Aorta (tissue), 5 donors: ENCODE data around the gene SLC16A9. TPM values are rescaled to one million over a fixed set of nuclear protein-coding genes. Genes with fewer than 3 reads are reported as not detected.
"Not testable (repeated sequence)": the region's sequence is repeated elsewhere in the genome, so short reads cannot be mapped to it uniquely, and the experiment has no call there.

ENCODE experiments used
- ATAC-seq: fragments of 200-7000 bp; cut with Tn5 transposase; one replicate; pipeline ENCODE4 v1.9.1; 2022; ENCODE audit warnings: moderate library complexity; ENCODE audit not compliant: low FRiP score
- DNase-seq, 2 donors: peaks; one replicate each; pipeline ENCODE4 v3.0.0-alpha.2; 2020
- H3K27ac ChIP-seq, 2 donors: one replicate each; pipeline ENCODE4 v1.5.1; 2013; ENCODE audit warnings: low read length in 2 of 2, mild to moderate bottlenecking in 2 of 2, moderate library complexity in 2 of 2, control low read depth in 1 of 2, inconsistent platforms in 1 of 2, low read depth in 1 of 2
- H3K27me3 ChIP-seq, 2 donors: one replicate each; pipeline ENCODE4 v1.6.1; 2013; ENCODE audit warnings: control low read depth in 1 of 2, low read length in 1 of 2, mild to moderate bottlenecking in 1 of 2, moderate library complexity in 1 of 2; ENCODE audit not compliant: insufficient read depth in 2 of 2, control insufficient read depth in 1 of 2
- H3K36me3 ChIP-seq, 2 donors: one replicate each; pipeline ENCODE4 v1.6.1; 2013; ENCODE audit warnings: control low read depth in 1 of 2, low read length in 1 of 2, mild to moderate bottlenecking in 1 of 2; ENCODE audit not compliant: insufficient read depth in 2 of 2, control insufficient read depth in 1 of 2
- H3K4me1 ChIP-seq, 2 donors: one replicate each; pipeline ENCODE4 v1.6.1; 2013; ENCODE audit warnings: low read length in 2 of 2, control low read depth in 1 of 2, mild to moderate bottlenecking in 1 of 2, moderate library complexity in 1 of 2; ENCODE audit not compliant: insufficient read depth in 2 of 2, control insufficient read depth in 1 of 2
- H3K4me3 ChIP-seq, 2 donors: one replicate each; pipeline ENCODE4 v1.5.1; 2013; ENCODE audit warnings: low read length in 2 of 2, control low read depth in 1 of 2, mild to moderate bottlenecking in 1 of 2
- H3K9me3 ChIP-seq: one replicate; pipeline ENCODE4 v1.6.1; 2013; ENCODE audit warnings: mild to moderate bottlenecking, low read length; ENCODE audit not compliant: control insufficient read depth
- WGBS, 2 donors: extraction: QIAGEN DNeasy Blood & Tissue Kit; methylation state at CpG; one replicate each; pipeline ENCODE4 v1.1.7; 2013; 5-methylcytosine and 5-hydroxymethylcytosine counted together
- intact Hi-C, 2 donors: fragments of 100-400 bp; cut with DNase I; formaldehyde crosslinking; loops; one replicate each; pipeline versions ENCODE4 v1.14.2 to v1.15.0; 2022
- polyA plus RNA-seq, 2 donors: library from polyadenylated mRNA; stranded (reverse); fragments of 200-250 nt; gene quantifications; one replicate each; pipeline ENCODE4 v1.2.3, GENCODE V29; 2013
- total RNA-seq, 2 donors: library from RNA; stranded (reverse); fragmentation: NEBNext Ultra II Directional; extraction: Animal tissue kit (Norgen Biotek cat#: 25700); gene quantifications; one replicate each; pipeline ENCODE4 v1.2.1, GENCODE V29; 2021
- donor health status: healthy with polysubstance abuse.
- donor health status: Bipolar disorder and iron deficiency.
- donor health status: DM: no; HTN: no; CAD: no.
- donor health status: DM: no; HTN: no; CAD: no.
- donor health status: DM: yes; HTN: yes; CAD: no.

SLC16A9 gene
- total and polyA plus RNA-seq, 4 donors: 0.25 to 3.5 (median 2.3) TPM

- H3K4me3 ChIP-seq, intact Hi-C loops, H3K36me3 ChIP-seq, H3K27ac ChIP-seq, H3K27me3 ChIP-seq, H3K9me3 ChIP-seq, H3K4me1 ChIP-seq, ATAC-seq, DNase-seq: not testable (repeated sequence)
- 82 to 85% methylated on average over 6 of the region's 6 CpGs for WGBS, 2 donors
Observed at GRCh38 chr10:59744762-59745161, 35.1 kb upstream of the SLC16A9 start.

GRCh38 chr10:59744156-59744555, 34.5 kb upstream of the SLC16A9 start:
- H3K9me3 ChIP-seq, H3K4me1 ChIP-seq, ATAC-seq, intact Hi-C loops, H3K27me3 ChIP-seq, H3K36me3 ChIP-seq, DNase-seq, H3K4me3 ChIP-seq, H3K27ac ChIP-seq: not testable (repeated sequence)
- 94 to 97% methylated on average over 29 to 32 of the region's 32 CpGs for WGBS, 2 donors

GRCh38 chr10:59741583-59741982, 31.9 kb upstream of the SLC16A9 start:
- no peak overlapping the region for H3K4me3 ChIP-seq
- ATAC-seq (no peak), DNase-seq (no peak)
- H3K27me3 ChIP-seq: no peaks in the 10 kb centered on the region
- H3K27ac ChIP-seq: no peak overlapping the region
- intact Hi-C loops: no loop called here
- no peaks in the 10 kb centered on the region for H3K36me3 ChIP-seq
- no peaks in the 10 kb centered on the region for H3K9me3 ChIP-seq
- no peaks in the 10 kb centered on the region for H3K4me1 ChIP-seq
- WGBS, 2 donors: 92 to 93% methylated on average over 5 of the region's 5 CpGs

- H3K36me3 ChIP-seq: no peaks in the 10 kb centered on the region
- DNase-seq (no peak), ATAC-seq (no peak)
- H3K4me1 ChIP-seq: no peaks in the 10 kb centered on the region
- no peaks in the 10 kb centered on the region for H3K27me3 ChIP-seq
- no peak overlapping the region for H3K4me3 ChIP-seq
- intact Hi-C loops: no loop called here
- no peaks in the 10 kb centered on the region for H3K9me3 ChIP-seq
- H3K27ac ChIP-seq: no peak overlapping the region
Observed at GRCh38 chr10:59741048-59741447, 31.4 kb upstream of the SLC16A9 start.

GRCh38 chr10:59736749-59737148, 27.1 kb upstream of the SLC16A9 start:
- ATAC-seq (no peak), DNase-seq (no peak)
- intact Hi-C loops: no loop called here
- Histone ChIP-seq H3K4me1 (no peaks in the 10 kb centered on the region), H3K9me3 (no peaks in the 10 kb centered on the region), H3K27me3 (no peaks in the 10 kb centered on the region), H3K4me3 (no peak overlapping the region), H3K36me3 (no peaks in the 10 kb centered on the region), H3K27ac (no peak overlapping the region)
- WGBS, 2 donors: 95 to 97% methylated on average over 1 of the region's 1 CpG

GRCh38 chr10:59735296-59735695, 25.6 kb upstream of the SLC16A9 start:
- intact Hi-C loops: no loop called here

GRCh38 chr10:59734014-59734462, 24.4 kb upstream of the SLC16A9 start:
- no peak for DNase-seq
- Histone ChIP-seq H3K9me3 (no peaks in the 10 kb centered on the region), H3K4me3 (no peak overlapping the region), H3K4me1 (no peaks in the 10 kb centered on the region), H3K27me3 (no peaks in the 10 kb centered on the region), H3K36me3 (no peaks in the 10 kb centered on the region), H3K27ac (no peak overlapping the region)
- intact Hi-C loops: no loop called here
- 81 to 97% methylated on average over 3 of the region's 3 CpGs for WGBS, 2 donors
- no peak for ATAC-seq

More at GRCh38 chr10:59735296-59735695, 25.6 kb upstream of the SLC16A9 start:
- H3K27ac ChIP-seq: no peak overlapping the region
- DNase-seq (no peak), ATAC-seq (no peak)
- no peaks in the 10 kb centered on the region for H3K4me1 ChIP-seq
- no peaks in the 10 kb centered on the region for H3K27me3 ChIP-seq
- H3K36me3 ChIP-seq: no peaks in the 10 kb centered on the region
- 48 to 54% methylated on average over 1 of the region's 1 CpG for WGBS, 2 donors
- H3K4me3 ChIP-seq: no peak overlapping the region
- H3K9me3 ChIP-seq: no peaks in the 10 kb centered on the region

GRCh38 chr10:59733321-59734013, 23.8 kb upstream of the SLC16A9 start:
- H3K4me1 ChIP-seq, H3K9me3 ChIP-seq, ATAC-seq, DNase-seq, H3K36me3 ChIP-seq, H3K27me3 ChIP-seq, H3K4me3 ChIP-seq, intact Hi-C loops, H3K27ac ChIP-seq: not testable (repeated sequence)
- 96 to 97% methylated on average over 16 of the region's 16 CpGs for WGBS, 2 donors

- H3K27me3 ChIP-seq, H3K4me3 ChIP-seq, H3K9me3 ChIP-seq, H3K4me1 ChIP-seq, ATAC-seq, H3K36me3 ChIP-seq, H3K27ac ChIP-seq, DNase-seq, intact Hi-C loops: not testable (repeated sequence)
- 94 to 95% methylated on average over 4 of the region's 4 CpGs for WGBS, 2 donors
Observed at GRCh38 chr10:59732849-59733248, 23.2 kb upstream of the SLC16A9 start.
